HG02759 (cell line): ENCODE measurements around the gene MARK1.

Source experiments
- ATAC-seq: cut with Tn5 transposase; IDR thresholded peaks from one replicate; pipeline ENCODE4 v1.9.1; 2021; ENCODE audit warnings: mild to moderate bottlenecking, moderate library complexity; ENCODE audit not compliant: unreplicated experiment

Gene MARK1

DNA sequence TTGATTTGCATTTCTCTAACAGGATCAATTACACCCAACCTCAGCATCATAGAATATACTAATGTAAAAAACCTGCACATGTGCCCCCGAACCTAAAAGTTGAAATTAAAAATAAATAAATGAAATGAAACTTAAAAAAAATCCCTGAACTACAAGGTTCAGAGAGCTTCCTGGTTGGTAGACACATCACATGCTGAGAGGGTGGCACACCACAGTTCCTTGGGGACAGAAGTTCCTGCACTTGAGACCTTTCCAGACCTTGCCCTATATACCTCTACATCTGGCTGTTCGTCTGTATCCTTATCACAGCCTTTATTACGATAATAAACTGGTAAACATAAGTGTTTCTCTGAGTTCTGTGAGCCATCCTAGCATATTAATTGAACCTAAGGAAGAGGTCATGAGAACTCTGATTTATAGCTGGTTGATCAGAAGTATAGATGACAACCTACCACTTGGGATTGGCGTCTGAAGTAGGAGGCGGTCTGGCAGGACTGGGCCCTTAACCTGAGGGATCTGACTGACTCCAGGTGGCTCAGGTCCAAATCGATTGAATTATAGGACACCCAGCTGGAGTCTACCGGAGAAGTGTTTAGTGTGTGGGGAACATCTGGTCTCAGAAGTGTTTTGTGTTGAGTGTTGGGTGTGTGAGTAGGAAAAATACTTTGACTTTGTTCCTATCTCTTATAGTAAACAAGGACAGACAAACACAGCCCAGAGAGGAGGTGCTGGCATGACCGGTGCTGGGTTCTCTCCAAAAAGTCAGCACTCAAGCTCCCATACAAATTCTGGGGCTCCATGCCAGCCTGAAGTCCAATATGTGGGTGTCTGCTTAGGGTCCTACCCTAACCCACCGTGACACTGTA lies 181.2 kb downstream of the MARK1 start:
- no peak for ATAC-seq

DNA sequence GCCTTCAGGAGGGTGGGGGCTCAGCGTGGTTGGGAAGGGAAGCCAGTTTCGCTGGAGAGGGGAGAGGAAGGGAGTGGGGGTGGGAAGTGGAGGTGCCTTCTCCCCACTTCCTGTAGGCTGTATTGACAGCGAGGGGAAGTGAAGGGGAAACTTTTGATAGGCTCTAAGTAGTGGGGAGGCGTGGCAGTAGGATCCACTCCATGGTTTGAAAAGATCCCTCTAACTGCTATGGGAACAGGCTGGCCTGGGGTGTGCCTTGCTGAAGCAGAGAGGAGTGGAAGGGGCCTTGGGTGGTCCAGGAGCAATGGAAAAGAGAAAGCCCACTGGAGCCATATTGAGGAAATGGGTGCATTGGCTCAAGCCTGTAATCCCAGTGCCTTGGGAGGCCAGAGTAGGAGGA lies 182.4 kb downstream of the MARK1 start:
- no peak for ATAC-seq

DNA sequence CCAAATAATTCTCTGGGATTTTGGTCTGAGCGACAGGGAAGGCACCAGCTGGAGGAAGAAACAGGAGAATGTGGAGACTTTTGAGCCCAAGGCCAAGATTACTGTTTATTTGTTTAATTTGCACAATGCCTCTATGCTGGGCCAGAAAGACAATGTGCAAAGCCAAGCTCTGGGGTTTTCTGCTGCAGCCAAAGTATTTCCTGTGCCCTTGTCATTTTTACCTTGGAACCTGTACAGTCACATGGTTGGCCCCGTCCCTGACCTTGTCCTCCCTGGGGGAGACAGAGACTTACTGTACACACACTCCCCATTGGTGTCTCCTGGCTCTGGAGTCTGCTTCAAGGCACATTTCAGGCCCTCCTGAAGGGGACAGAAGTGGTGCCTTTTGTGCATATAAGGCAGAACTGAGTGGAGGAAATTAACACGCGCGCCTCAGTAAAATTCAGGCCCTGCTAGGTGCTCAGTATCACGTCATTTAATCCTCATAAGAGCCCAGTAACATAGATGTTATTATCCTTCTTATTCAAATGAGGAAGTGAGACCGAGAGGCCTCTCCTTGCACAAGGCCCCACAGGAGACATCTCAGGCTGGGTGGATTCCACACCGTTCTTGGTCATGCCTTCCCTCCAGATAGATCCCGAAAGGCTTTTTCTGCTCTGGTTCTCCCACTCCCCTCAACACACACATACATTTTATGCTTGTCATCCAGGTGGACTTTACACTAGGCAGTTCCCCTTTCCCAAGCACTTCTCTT lies 183.3 kb downstream of the MARK1 start:
- ATAC-seq: peak; percentile 81
